ENCODE data around the gene TCF4. TPM values are rescaled to one million over a fixed set of nuclear protein-coding genes. Genes with fewer than 3 reads are reported as not detected.

TCF4 gene
- total RNA-seq, 8 experiments from 2014 or later, result 21.1 to 102 (median 47.2) TPM

- in situ Hi-C loops (cut with MboI; ENCODE audit: low pct_unique_long_range_greater_than_20kb in 2 of 9, low sequenced_read_pairs in 9 of 9, unreplicated experiment in 9 of 9), result no loop called here
- H3K27ac ChIP-seq, result no peak overlapping the region
- ATAC-seq (replicated peaks in 6 of 8), result no peak
- H3K4me1 ChIP-seq (replicated peaks in 1 of 2), result no peaks in the 10 kb centered on the region
- no peak overlapping the region for H3K4me3 ChIP-seq
Observed at GRCh38 chr18:55179835-55180234, 408.2 kb downstream of the TCF4 start.

- in situ Hi-C loops (cut with MboI; ENCODE audit: low pct_unique_long_range_greater_than_20kb in 2 of 9, low sequenced_read_pairs in 9 of 9, unreplicated experiment in 9 of 9), result no loop called here
- 4 to 100% (median 73%) methylated on average over 3 to 5 of the region's 5 CpGs; no CpG with 5 or more reads in 1 of the 10 experiments for WGBS, 10 experiments
- no peak for ATAC-seq (replicated peaks in 6 of 8)
- no peak overlapping the region for H3K27ac ChIP-seq
- no peak overlapping the region for H3K4me3 ChIP-seq
- no peaks in the 10 kb centered on the region for H3K4me1 ChIP-seq (replicated peaks in 1 of 2)
Observed at GRCh38 chr18:55179425-55179824, 408.6 kb downstream of the TCF4 start.

GRCh38 chr18:55173291-55173690, 414.7 kb downstream of the TCF4 start:
- H3K4me1 ChIP-seq (replicated peaks in 1 of 2), result no peaks in the 10 kb centered on the region
- H3K4me3 ChIP-seq, result no peak overlapping the region
- WGBS, 10 experiments, result 33 to 94% (median 76%) methylated on average over 2 of the region's 2 CpGs; no CpG with 5 or more reads in 1 of the 10 experiments
- ATAC-seq (replicated peaks in 6 of 8), result no peak
- H3K27ac ChIP-seq, result no peak overlapping the region
- in situ Hi-C loops (cut with MboI; ENCODE audit: low pct_unique_long_range_greater_than_20kb in 2 of 9, low sequenced_read_pairs in 9 of 9, unreplicated experiment in 9 of 9), result no loop called here
